GM10248 (cell line): Measurements from ENCODE around the gene BBS7.

Experiments
- CTCF ChIA-PET: fragments of 300-600 bp; sonication (Branson Sonifier 250); formaldehyde crosslinking; extraction: SDS; loops from one replicate; lab custom pipeline; 2021; ENCODE audit warnings: antibody characterized with exemption; lab: Yijun Ruan, JAX
- POLR2A ChIA-PET: fragments of 350-650 bp; sonication (Branson Sonifier 250); formaldehyde crosslinking; extraction: SDS; loops from one replicate; lab custom pipeline; 2020; ENCODE audit warnings: antibody characterized with exemption; lab: Yijun Ruan, JAX
- DNase-seq: peaks from one replicate; pipeline ENCODE4 v3.0.0; 2012; ENCODE audit errors: extremely low spot score
- CTCF ChIP-seq: IDR thresholded peaks from 2 replicates; pipeline ENCODE4 v1.5.1; 2012; ENCODE audit warnings: mild to moderate bottlenecking, low read depth; ENCODE audit errors: extremely low read depth, missing control alignments, control extremely low read depth

The BBS7 gene

GRCh38 chr4:121791481-121791880 lies 78.8 kb downstream of the BBS7 start:
- ChIA-PET CTCF (interaction anchor here (1.2 kb wide), 1 partner anchor 10 kb away, joined by 3 read pairs; no protein-coding TSS in a partner anchor), POLR2A (interaction anchor here (1.0 kb wide), 1 partner anchor 95 kb away, joined by 3 read pairs; the partner anchor contains the start of gene ANXA5)
- DNase-seq = no peak
- TF ChIP-seq CTCF = no peak

- DNase-seq = no peak
- CTCF ChIA-PET = interaction anchor here (1.2 to 1.4 kb wide), 3 partner anchors 9 to 54 kb away, joined by 3 to 4 read pairs (median 3); no protein-coding TSS in a partner anchor
- POLR2A ChIA-PET = interaction anchor here (1.0 kb wide), 1 partner anchor 94 kb away, joined by 3 read pairs; the partner anchor contains the start of gene ANXA5
- no peak for TF ChIP-seq CTCF
Observed at GRCh38 chr4:121790976-121791375, 79.3 kb downstream of the BBS7 start.

GRCh38 chr4:121789960-121790829 lies 80.1 kb downstream of the BBS7 start:
- CTCF ChIA-PET = interaction anchor here (1.1 to 1.4 kb wide), 3 partner anchors 9 to 110 kb away, joined by 3 to 4 read pairs (median 3); no protein-coding TSS in a partner anchor
- POLR2A ChIA-PET = no interaction called here
- DNase-seq = no peak
- TF ChIP-seq CTCF = no peak

- ChIA-PET CTCF (interaction anchor here (1.1 to 1.4 kb wide), 3 partner anchors 8 to 111 kb away, joined by 3 to 4 read pairs (median 3); no protein-coding TSS in a partner anchor), POLR2A (no interaction called here)
Observed at GRCh38 chr4:121789455-121789854, 80.8 kb downstream of the BBS7 start.

GRCh38 chr4:121788896-121789295 lies 81.4 kb downstream of the BBS7 start:
- ChIA-PET POLR2A (interaction anchor here (0.6 kb wide), 1 partner anchor 14 kb away, joined by 5 read pairs; no protein-coding TSS in a partner anchor), CTCF (no interaction called here)
- peak; percentile 43 for DNase-seq
- TF ChIP-seq CTCF = no peak

More at GRCh38 chr4:121789455-121789854, 80.8 kb downstream of the BBS7 start:
- no peak for DNase-seq
- TF ChIP-seq CTCF = no peak

- DNase-seq = no peak
- ChIA-PET POLR2A (no interaction called here), CTCF (interaction anchor here (0.8 to 1.7 kb wide), 3 partner anchors 8 to 13 kb away, joined by 3 to 4 read pairs (median 3); no protein-coding TSS in a partner anchor)
- no peak for TF ChIP-seq CTCF
Observed at GRCh38 chr4:121786221-121786620, 84.1 kb downstream of the BBS7 start.
